GM12872 (cell line): ENCODE data around the gene CCR7.

Source experiments
- CTCF ChIP-seq: IDR thresholded peaks from 3 replicates; pipeline ENCODE4 v1.5.1; 2011; ENCODE audit warnings: low read depth, mild to moderate bottlenecking, low read length, moderate library complexity; ENCODE audit not compliant: insufficient read depth

CCR7 gene

GRCh38 chr17:40568074-40568836, 3.0 kb upstream of the CCR7 start:
- no peak for TF ChIP-seq CTCF

- no peak for TF ChIP-seq CTCF
These were observed 2.1 kb upstream of the CCR7 start for GRCh38 chr17:40567377-40567776.

- no peak for TF ChIP-seq CTCF
These were observed 617 bp upstream of the CCR7 start for GRCh38 chr17:40565769-40566409.

DNA sequence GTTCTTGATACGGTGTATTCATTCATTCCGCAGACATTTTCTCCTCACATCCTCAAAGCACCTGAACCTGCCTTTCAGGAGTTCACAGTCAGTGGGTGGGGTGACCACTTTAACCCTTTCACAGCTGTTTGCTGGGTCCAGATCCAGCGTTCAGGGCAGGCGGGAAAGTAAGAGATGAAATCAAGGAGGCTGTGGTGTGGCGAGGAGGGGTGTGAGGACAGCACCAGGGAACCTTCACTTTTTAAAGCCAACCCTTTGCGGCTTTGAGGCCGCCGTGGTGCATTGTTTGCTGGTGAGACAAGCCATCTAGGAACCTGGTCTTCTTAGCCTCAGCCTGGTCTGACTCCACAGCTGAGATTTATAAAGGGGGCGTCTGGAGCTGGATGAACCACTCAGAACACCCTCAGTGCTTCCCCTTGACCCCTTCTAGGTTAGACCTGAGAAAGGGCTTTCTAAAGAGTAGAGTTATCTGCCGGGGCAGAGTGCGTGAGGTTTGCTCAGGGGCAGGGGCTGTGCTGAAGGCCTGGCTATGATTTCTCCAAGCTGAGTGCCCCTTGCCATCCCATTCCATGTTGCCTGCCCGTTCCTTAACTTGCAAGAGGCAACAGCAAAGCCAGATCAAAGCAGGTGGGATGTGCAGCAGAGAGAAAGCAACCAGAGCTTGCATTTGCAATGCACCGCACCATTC, 933 bp downstream of the CCR7 start:
- TF ChIP-seq CTCF, result no peak

DNA sequence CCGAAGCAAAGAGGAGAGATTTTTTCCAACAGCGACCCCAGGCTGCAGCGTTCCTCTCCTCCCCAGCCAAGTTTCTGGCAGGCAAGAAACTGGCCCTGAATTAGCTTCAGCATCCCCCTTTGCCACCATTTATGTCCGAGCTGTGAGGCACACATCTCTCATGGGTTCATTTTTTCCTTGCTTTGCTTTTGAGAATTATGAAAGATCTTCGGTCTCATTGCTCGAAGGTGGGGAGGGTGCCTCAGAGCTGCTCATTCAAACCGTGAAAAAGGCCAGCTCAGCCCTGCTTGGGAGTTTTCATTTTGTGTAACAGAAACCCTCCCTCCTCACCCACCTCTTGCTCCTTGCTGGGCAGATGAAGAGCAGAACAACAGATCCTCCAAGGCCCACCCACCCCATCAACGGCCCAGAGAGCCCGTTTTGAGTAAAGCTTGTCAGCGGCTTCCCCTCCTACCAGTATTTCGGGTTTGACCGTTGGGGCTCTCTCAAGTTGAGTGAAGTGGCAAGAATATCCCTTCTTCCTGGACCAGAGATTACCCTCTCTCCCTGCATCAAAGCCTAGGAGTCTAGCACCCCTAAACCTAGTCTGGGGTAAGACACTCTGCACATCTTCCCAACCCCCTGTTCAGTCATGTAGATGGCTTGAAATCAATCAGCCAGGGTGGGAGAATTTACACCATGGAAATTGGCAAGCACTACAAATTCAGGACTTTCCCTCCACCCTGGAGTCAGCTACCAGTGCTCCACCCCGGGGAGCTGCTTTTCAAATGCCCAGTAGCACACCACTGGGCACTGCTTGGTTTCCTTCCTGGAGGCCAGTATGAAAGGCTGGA, 1.8 kb downstream of the CCR7 start:
- no peak for TF ChIP-seq CTCF

DNA sequence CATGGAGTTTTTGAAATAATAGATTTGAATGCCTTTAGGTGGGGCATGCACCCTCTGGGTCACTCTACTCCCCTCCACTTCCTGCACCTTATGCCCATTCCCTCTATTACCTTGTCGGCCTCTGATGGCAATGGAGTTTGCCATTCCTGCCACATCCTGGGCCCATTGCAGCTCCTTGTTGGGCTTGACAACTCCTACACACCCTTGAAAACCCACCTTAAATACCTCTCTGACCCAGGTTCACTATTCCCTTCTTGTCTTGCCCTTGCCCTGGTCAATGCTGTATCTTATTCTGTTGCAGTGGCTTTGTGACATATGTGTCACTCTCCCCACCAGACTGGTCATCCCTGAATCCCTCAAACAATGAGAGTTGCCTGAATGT, 2.4 kb downstream of the CCR7 start:
- no peak for TF ChIP-seq CTCF

GRCh38 chr17:40561871-40562611, 3.2 kb downstream of the CCR7 start:
- peak; percentile 71 for TF ChIP-seq CTCF
